ENCODE results near the gene PDE5A.

- TF ChIP-seq, protein P1, sequence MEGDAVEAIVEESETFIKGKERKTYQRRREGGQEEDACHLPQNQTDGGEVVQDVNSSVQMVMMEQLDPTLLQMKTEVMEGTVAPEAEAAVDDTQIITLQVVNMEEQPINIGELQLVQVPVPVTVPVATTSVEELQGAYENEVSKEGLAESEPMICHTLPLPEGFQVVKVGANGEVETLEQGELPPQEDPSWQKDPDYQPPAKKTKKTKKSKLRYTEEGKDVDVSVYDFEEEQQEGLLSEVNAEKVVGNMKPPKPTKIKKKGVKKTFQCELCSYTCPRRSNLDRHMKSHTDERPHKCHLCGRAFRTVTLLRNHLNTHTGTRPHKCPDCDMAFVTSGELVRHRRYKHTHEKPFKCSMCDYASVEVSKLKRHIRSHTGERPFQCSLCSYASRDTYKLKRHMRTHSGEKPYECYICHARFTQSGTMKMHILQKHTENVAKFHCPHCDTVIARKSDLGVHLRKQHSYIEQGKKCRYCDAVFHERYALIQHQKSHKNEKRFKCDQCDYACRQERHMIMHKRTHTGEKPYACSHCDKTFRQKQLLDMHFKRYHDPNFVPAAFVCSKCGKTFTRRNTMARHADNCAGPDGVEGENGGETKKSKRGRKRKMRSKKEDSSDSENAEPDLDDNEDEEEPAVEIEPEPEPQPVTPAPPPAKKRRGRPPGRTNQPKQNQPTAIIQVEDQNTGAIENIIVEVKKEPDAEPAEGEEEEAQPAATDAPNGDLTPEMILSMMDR (optimal IDR thresholded peaks at IDR 0.05 in 1 of 3, IDR thresholded peaks at IDR 0.05 in 1 of 3, conservative IDR thresholded peaks at IDR 0.05 in 1 of 3; ENCODE audit: extremely low read depth in 1 of 3, insufficient read depth in 2 of 3, low read length in 3 of 3), result no peak
- TF ChIP-seq EZH2 (IDR thresholded peaks at IDR 0.05; ENCODE audit: low read length), result no peak
Observed at GRCh38 chr4:119657111-119657611, 28.6 kb upstream of the PDE5A start.

Data from keratinocyte (primary cell).